ENCODE measurements around the gene TLCD3A.
"Not testable (repeated sequence)": the region's sequence is repeated elsewhere in the genome, so short reads cannot be mapped to it uniquely, and the experiment has no call there.

TLCD3A gene

GRCh38 chr17:690361-690760 is 42.0 kb upstream of the TLCD3A start:
- no peak for TF ChIP-seq CTCF (IDR thresholded peaks at IDR 0.05; ENCODE audit: control insufficient read depth, extremely low read depth, insufficient read depth)
- no peak overlapping the region for H3K4me3 ChIP-seq (ENCODE audit: low read depth, low read length)
- DNase-seq (ENCODE audit: low read depth) = no peak

GRCh38 chr17:691423-691822 is 41.0 kb upstream of the TLCD3A start:
- H3K4me3 ChIP-seq (ENCODE audit: low read depth, low read length) = no peak overlapping the region
- TF ChIP-seq CTCF (IDR thresholded peaks at IDR 0.05; ENCODE audit: control insufficient read depth, extremely low read depth, insufficient read depth) = no peak

GRCh38 chr17:692116-692515 is 40.3 kb upstream of the TLCD3A start:
- no peak for DNase-seq (ENCODE audit: low read depth)
- TF ChIP-seq CTCF (IDR thresholded peaks at IDR 0.05; ENCODE audit: control insufficient read depth, extremely low read depth, insufficient read depth) = no peak
- no peak overlapping the region for H3K4me3 ChIP-seq (ENCODE audit: low read depth, low read length)

More at GRCh38 chr17:691423-691822, 41.0 kb upstream of the TLCD3A start:
- DNase-seq (ENCODE audit: low read depth) = no peak

GRCh38 chr17:693791-694638 is 38.4 kb upstream of the TLCD3A start:
- DNase-seq (ENCODE audit: low read depth) = no peak
- no peak for TF ChIP-seq CTCF (IDR thresholded peaks at IDR 0.05; ENCODE audit: control insufficient read depth, extremely low read depth, insufficient read depth)
- no peak overlapping the region for H3K4me3 ChIP-seq (ENCODE audit: low read depth, low read length)

GRCh38 chr17:696369-696768 is 36.0 kb upstream of the TLCD3A start:
- no peak for DNase-seq (ENCODE audit: low read depth)
- no peak overlapping the region for H3K4me3 ChIP-seq (ENCODE audit: low read depth, low read length)
- no peak for TF ChIP-seq CTCF (IDR thresholded peaks at IDR 0.05; ENCODE audit: control insufficient read depth, extremely low read depth, insufficient read depth)

GRCh38 chr17:697682-698081 is 34.7 kb upstream of the TLCD3A start:
- no peak overlapping the region for H3K4me3 ChIP-seq (ENCODE audit: low read depth, low read length)
- no peak for DNase-seq (ENCODE audit: low read depth)
- TF ChIP-seq CTCF (IDR thresholded peaks at IDR 0.05; ENCODE audit: control insufficient read depth, extremely low read depth, insufficient read depth) = no peak

GRCh38 chr17:698096-698495 is 34.3 kb upstream of the TLCD3A start:
- not testable (repeated sequence) for H3K4me3 ChIP-seq (ENCODE audit: low read depth, low read length); DNase-seq (ENCODE audit: low read depth)
